ENCODE measurements around the gene KCNJ4. TPM values are rescaled to one million over a fixed set of nuclear protein-coding genes. Genes with fewer than 3 reads are reported as not detected.

Gene KCNJ4
- total RNA-seq, 1 experiment from 2014 or later = 0.92 TPM

DNA sequence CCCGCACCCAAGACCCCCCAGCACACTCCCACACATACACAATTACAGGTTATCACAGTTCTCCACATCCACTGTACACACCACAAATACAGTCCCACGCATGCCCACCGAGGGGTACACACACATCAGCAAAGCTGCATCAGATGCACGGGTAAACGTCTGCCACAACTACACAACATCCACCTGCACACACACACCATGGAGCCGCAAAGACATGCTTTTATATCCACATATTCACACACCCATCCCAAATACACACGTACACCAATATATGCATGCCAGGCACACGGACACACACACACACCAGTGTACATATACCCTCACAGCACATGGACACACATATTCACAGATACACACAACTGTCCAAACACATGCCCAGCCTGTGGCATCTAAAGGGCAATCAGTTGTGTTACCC lies 5.4 kb upstream of the KCNJ4 start:
- Mint-ChIP-seq H3K27ac (no peak overlapping the region), H3K27me3 (ENCODE audit: low read depth) (peaks cover 90% of the 10 kb centered on the region), H3K4me1 (peaks cover 33 to 36% of the 10 kb centered on the region in 2 experiments), H3K4me3 (no peak overlapping the region), H3K9me3 (no peaks in the 10 kb centered on the region; a peak in 1 of 5 replicates), H3K36me3 (ENCODE audit: insufficient read depth in 1 of 3, low read depth in 3 of 3) (no peaks in the 10 kb centered on the region; a peak in 1 of 7 replicates)
- Histone ChIP-seq H3K23me2 (ENCODE audit: insufficient read length, low read depth, low read length, poor library complexity, severe bottlenecking) (peaks cover 5% of the 10 kb centered on the region), H2AFZ (ENCODE audit: low read length) (no peak overlapping the region), H4K8ac (replicated peaks; ENCODE audit: insufficient read length, low read depth, low read length) (no peak overlapping the region), H4K91ac (ENCODE audit: insufficient read length, low read depth, low read length) (no peak overlapping the region), H2AK5ac (ENCODE audit: insufficient read length, low read length) (no peak overlapping the region), H3K4ac (ENCODE audit: low read depth, low read length) (no peak overlapping the region), H3K23ac (ENCODE audit: insufficient read length, low read depth, low read length) (no peak overlapping the region), H2BK12ac (ENCODE audit: insufficient read length, low read depth, low read length) (no peak overlapping the region), H3K56ac (ENCODE audit: insufficient read length, low read depth, low read length) (no peak overlapping the region), H3T11ph (ENCODE audit: low read length) (no peak overlapping the region), H4K5ac (ENCODE audit: insufficient read length, low read depth, low read length) (no peak overlapping the region), H3K27me3 (ENCODE audit: insufficient read depth, low read length) (peaks cover 6% of the 10 kb centered on the region; the same call in 1 of the 2 replicates), H3K9me3 (ENCODE audit: control insufficient read depth, low read depth, low read length) (no peaks in the 10 kb centered on the region), H3K79me1 (ENCODE audit: insufficient read depth, low read depth, low read length, poor library complexity, severe bottlenecking) (no peaks in the 10 kb centered on the region), H3K18ac (ENCODE audit: insufficient read length, low read depth, low read length) (no peak overlapping the region), H3K4me1 (ENCODE audit: insufficient read depth, low read length) (no peaks in the 10 kb centered on the region; the same call in 1 of the 2 replicates), H2BK20ac (ENCODE audit: low read depth, low read length, poor library complexity, severe bottlenecking) (no peak overlapping the region), H3K4me2 (ENCODE audit: insufficient read depth, insufficient read length, low read length) (no peak overlapping the region), H4K20me1 (ENCODE audit: control insufficient read depth, insufficient read depth, insufficient read length) (no peaks in the 10 kb centered on the region), H3K27ac (ENCODE audit: insufficient read length, low read depth, low read length) (no peak overlapping the region), H2BK15ac (ENCODE audit: low read depth, low read length) (no peak overlapping the region), H3K14ac (ENCODE audit: insufficient read depth, low read length) (no peak overlapping the region), H3K79me2 (ENCODE audit: insufficient read depth, low read length) (no peaks in the 10 kb centered on the region), H2BK5ac (ENCODE audit: insufficient read length, low read length) (no peak overlapping the region), H2BK120ac (ENCODE audit: low read depth, low read length, poor library complexity, severe bottlenecking) (no peak overlapping the region), H3K9ac (ENCODE audit: extremely low read depth, insufficient read length, low read length) (no peak overlapping the region)
- WGBS (ENCODE audit: extremely low coverage, insufficient read length, low lambda C conversion rate) = no CpG with 5 or more reads among the region's 8 CpGs
- DNase-seq = no peak
- TF ChIP-seq CTCF (conservative IDR thresholded peaks at IDR 0.05) = no peak

All from H9 (cell line).